ENCODE results near the gene EBP.

The EBP gene

GRCh38 chrX:48521353-48522243 lies at the start of gene EBP:
TSS of gene EBP (plus strand) at chrX:48521808. CDS start at chrX:48523772, 1,964 bp downstream.
- DNase-seq = peak; percentile 93

GRCh38 chrX:48472225-48472624 lies 49.4 kb upstream of the EBP start:
- DNase-seq = no peak

- DNase-seq = no peak
Observed at GRCh38 chrX:48472851-48473703, 48.5 kb upstream of the EBP start.

GRCh38 chrX:48473704-48473990 lies 48.0 kb upstream of the EBP start:
- no peak for DNase-seq

DNA sequence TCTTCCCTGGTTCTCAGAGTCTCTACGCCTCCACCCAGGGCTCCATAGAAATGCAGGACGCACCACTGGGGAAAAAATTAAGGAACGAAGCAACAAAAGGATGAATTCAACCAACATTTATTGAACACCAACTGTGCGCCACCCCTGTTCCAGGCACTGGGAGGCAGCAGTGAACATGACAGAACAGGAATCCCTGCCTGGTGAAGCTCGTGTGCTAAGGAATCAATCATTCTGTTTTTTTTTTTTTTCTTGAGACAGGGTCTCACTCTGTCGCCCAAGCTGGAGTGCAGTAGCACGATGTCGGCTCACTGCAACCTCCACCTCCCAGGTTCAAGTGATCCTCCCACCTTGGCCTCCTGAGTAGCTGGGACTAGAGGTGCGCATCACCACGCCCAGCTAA lies 47.5 kb upstream of the EBP start:
- DNase-seq = no peak

GRCh38 chrX:48474581-48474980 lies 47.0 kb upstream of the EBP start:
- DNase-seq = no peak

DNA sequence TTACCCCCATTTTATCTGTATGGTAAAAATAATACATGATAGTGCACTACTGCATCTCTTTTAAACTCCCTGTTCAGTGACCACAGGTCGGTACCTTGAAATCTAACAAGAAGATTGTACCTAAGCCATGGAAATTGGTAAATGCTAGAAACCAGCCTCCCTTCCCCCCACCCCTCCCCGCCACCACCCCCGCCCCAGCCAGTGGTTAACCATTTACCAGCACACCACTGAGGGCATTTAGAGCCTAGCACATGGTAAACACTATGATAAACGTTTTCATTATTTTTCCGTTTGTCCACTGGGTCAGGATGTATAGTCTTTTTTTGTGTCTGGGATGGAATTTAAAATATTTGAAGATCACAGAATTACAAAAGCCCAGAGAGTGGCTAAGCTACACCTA lies 46.3 kb upstream of the EBP start:
- no peak for DNase-seq

- DNase-seq = peak; percentile 86
Observed at GRCh38 chrX:48475774-48476577, 45.6 kb upstream of the EBP start, which contains the start of gene FTSJ1. TSS of gene FTSJ1 (plus strand) at chrX:48476199. CDS start at chrX:48478048, 1,849 bp downstream.

- no peak for DNase-seq
Observed at GRCh38 chrX:48476919-48477318, 44.7 kb upstream of the EBP start.

DNA sequence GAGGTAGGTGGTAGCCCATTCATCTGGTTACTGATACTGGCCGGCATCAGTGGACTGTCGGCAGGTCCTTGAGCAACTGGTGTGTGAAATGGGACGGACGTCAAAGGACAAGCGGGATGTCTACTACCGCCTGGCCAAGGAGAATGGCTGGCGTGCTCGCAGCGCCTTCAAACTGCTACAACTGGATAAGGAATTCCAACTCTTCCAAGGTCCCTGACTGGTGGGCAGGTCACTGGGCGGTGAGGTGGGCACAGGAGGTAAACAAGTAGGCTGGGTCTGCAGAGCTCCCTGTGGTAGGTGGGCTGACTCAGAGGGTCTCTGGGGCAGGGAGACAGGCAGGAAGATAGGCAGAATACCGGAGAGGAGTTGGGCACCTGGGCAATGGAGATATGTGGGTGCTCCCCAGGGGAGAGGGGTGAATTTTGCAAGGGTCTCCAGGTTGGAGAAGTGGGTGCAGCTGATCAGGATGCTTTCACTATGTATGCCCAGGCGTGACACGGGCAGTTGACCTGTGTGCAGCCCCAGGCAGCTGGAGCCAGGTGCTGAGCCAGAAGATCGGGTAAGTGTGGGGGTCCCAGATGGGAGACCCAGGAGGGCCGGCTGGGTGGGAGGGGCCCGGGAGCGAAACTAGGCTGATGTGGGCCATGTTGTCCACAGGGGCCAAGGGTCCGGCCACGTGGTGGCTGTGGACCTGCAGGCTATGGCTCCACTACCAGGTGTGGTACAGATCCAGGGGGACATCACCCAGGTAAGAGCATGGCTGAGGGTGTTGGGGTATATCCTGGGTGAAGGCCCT lies 43.5 kb upstream of the EBP start:
- DNase-seq = no peak

GRCh38 chrX:48478806-48479205 lies 42.8 kb upstream of the EBP start:
- DNase-seq = no peak

GRCh38 chrX:48480142-48480541 lies 41.5 kb upstream of the EBP start:
- DNase-seq = no peak

DNA sequence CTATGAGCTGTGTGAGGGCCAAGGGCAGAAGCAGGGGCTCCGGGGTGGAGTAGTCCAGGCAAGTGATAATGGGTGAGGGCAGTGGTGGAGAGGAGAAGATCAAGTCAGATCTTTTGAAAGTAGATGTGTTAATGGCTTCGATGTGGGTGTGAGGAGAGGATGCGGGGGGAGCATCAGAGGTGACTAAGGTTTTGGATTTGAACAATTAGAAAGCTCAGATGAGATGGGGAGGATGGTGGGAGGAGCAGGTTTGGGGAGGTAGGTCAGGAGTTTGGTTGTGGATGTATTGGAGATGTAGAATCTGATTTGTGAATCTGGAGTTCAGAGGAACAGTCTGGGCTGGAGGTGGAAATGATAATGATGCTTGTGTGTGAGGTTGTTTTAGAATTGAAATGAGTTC lies 41.0 kb upstream of the EBP start:
- no peak for DNase-seq

- DNase-seq = no peak
Observed at GRCh38 chrX:48482526-48482925, 39.1 kb upstream of the EBP start.

DNA sequence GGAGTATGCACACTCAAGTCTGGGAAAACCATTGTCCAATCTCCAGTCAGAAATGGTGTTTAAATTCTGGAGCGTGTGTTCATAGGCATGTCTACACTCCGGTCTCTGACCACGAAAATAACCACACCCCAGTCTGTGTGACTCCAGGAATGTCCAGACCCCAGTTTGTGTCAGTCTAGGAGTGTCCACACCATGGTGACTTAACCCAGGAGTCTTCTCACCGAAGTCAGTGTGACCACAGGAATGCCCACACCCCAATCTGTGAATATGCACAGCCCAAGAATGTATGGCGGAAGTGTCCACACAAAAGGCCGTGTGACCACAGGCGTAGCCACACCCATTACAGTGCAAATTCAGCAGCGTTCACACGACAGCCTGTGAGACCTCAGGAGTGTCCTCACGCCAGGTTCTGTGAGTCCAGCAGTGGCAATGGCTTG lies 34.2 kb upstream of the EBP start:
- DNase-seq = no peak

DNA sequence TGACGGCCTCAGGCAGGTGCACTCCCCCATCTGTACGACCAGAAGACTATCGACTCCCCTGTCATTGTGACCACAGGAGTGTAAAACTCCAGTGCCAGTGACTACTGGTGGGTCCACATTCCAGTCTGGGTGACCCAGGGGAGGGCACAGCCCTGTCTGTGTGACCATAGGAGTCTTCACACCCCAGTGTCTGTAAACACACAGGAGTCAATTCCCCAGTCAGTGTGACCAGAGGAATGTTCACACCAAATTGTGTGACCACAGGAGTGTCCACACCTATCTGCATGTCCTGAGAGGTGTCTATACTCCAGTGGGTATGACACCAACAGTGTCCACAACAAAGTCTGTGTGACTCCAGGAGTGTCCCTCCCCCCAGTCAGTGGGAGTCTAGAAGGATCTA lies 33.6 kb upstream of the EBP start:
- DNase-seq = no peak

GRCh38 chrX:48489296-48489695 lies 32.3 kb upstream of the EBP start:
- DNase-seq = no peak

- no peak for DNase-seq
Observed at GRCh38 chrX:48489892-48490291, 31.7 kb upstream of the EBP start.

DNA sequence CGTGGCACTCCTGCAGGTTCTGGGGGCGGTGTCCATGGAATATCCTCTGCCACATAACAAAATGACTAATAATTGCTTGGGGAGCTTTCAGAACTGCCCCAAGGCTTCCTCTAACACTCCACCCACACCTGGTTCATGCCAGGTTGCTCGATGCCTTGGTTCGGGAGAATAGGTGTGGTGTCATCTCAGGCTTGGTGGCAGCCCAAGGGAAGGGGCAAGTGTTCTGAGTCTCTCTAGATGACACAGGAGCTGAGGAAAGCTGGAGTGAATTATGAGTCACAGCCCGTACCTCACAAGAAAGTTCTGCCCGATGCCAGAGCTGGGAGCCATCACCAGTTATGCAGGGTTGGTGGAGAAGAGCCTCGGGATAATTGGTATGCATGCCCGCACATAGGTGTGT lies 30.9 kb upstream of the EBP start:
- DNase-seq = no peak

GRCh38 chrX:48491809-48492208 lies 29.8 kb upstream of the EBP start:
- no peak for DNase-seq

DNA sequence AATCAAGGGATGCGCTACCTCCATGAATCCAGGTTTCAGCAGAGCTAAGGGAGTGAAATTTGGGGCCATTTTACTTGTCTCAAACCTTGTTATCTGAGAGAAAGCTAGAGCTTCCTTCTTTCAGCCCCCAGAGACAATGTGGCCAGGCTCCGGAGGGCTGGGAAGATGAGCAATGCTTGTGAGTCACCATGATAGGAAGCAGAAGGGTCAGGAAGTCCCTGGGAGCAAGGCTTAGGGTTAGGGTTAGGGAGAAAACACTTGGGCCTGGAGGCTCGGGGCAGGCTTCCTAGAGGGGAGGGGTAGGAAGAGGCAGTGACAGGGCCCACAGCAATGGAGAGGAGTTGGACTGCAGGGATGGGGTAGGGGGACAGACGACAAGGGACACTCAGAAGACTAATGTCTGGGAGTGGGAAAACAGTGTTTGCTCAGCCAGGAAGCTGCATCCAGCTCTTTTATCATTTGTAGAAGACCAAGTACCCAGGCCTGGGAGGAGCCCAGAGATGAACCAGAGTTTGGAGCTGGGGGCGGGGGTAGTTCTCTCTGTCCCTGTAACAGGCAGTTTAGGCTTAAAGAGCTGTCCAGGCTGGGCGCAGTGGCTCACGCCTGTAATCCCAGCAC lies 29.2 kb upstream of the EBP start:
- DNase-seq = no peak

- DNase-seq = peak; percentile 7
Observed at GRCh38 chrX:48493890-48494364, 27.7 kb upstream of the EBP start.
